Gastroesophageal sphincter (tissue), 4 donors: Measurements from ENCODE around the gene CXCL5. TPM values are rescaled to one million over a fixed set of nuclear protein-coding genes. Genes with fewer than 3 reads are reported as not detected.

Source experiments
- ATAC-seq: fragments of 150-250 bp; one replicate; pipeline ENCODE4 v1.9.1; 2016; ENCODE audit warnings: mild to moderate bottlenecking, moderate library complexity
- H3K27ac ChIP-seq, 4 donors: fragments of 200-600 bp; sonication (generic) in 3 of 4; 1 replicate in 3 of 4; 2 replicates in 1 of 4; pipeline ENCODE4 v1.5.1; 2016 to 2019
- H3K27me3 ChIP-seq: fragments of 200-600 bp; sonication (generic); one replicate; pipeline ENCODE4 v1.5.1; 2019
- H3K36me3 ChIP-seq, 2 donors: fragments of 200-600 bp; sonication (generic); one replicate each; pipeline ENCODE4 v1.5.1; 2019; ENCODE audit warnings: control low read depth in 1 of 2
- H3K4me1 ChIP-seq, 3 donors: fragments of 200-600 bp; sonication (generic); 1 replicate in 2 of 3; 2 replicates in 1 of 3; pipeline ENCODE4 v1.5.1; 2016 to 2019; ENCODE audit warnings: control low read depth in 2 of 3
- H3K4me3 ChIP-seq, 2 donors: fragments of 200-600 bp; sonication (generic); one replicate each; pipeline ENCODE4 v1.5.1; 2019; ENCODE audit warnings: mild to moderate bottlenecking in 1 of 2, moderate library complexity in 1 of 2
- H3K9me3 ChIP-seq, 3 donors: fragments of 200-600 bp; sonication (generic); one replicate each; pipeline ENCODE4 v1.5.1; 2017 to 2019; ENCODE audit warnings: control low read depth in 2 of 3
- CTCF ChIP-seq, 4 experiments: fragments of 200-600 bp in 2 of 4; fragments of 450-650 bp in 2 of 4; sonication (generic) in 1 of 4; IDR thresholded peaks; one replicate each; pipeline ENCODE4 v1.5.1; 2017 to 2019; ENCODE audit warnings: antibody characterized with exemption in 4 of 4, mild to moderate bottlenecking in 2 of 4, moderate library complexity in 2 of 4
- EP300 ChIP-seq: sonication (generic); formaldehyde crosslinking; IDR thresholded peaks from one replicate; pipeline ENCODE4 v1.6.1; 2017; ENCODE audit warnings: antibody characterized with exemption, mild to moderate bottlenecking
- POLR2A ChIP-seq, 2 donors: fragments of 450-650 bp; IDR thresholded peaks; one replicate each; pipeline ENCODE4 v1.6.1; 2017; ENCODE audit warnings: antibody characterized with exemption in 2 of 2, mild to moderate bottlenecking in 2 of 2, moderate library complexity in 1 of 2
- POLR2AphosphoS5 ChIP-seq: sonication (generic); formaldehyde crosslinking; IDR thresholded peaks from one replicate; pipeline ENCODE4 v1.6.1; 2017; ENCODE audit warnings: antibody characterized with exemption
- WGBS, 2 donors: methylation state at CpG; one replicate each; pipeline ENCODE4 v1.1.5; 2018; ENCODE audit warnings: low coverage in 1 of 2; 5-methylcytosine and 5-hydroxymethylcytosine counted together
- total RNA-seq, 4 donors: library from RNA; depleted of rRNA; stranded (reverse); fragments of >200 nt; gene quantifications; one replicate each; pipeline ENCODE4 v1.1.0, GENCODE V29; 2016

The CXCL5 gene
- total RNA-seq, 4 donors from 2014 or later: 0.19 to 1.3 (median 0.42) TPM; not detected in 1

GRCh38 chr4:73976716-73977115, 21.8 kb downstream of the CXCL5 start:
- Histone ChIP-seq H3K27ac (no peak overlapping the region), H3K4me1 (peaks cover 0 to 4% (median 0%) of the 10 kb centered on the region in 3 donors), H3K36me3 (no peaks in the 10 kb centered on the region), H3K27me3 (peaks cover 4% of the 10 kb centered on the region), H3K4me3 (no peak overlapping the region), H3K9me3 (peaks cover 0 to 15% (median 0%) of the 10 kb centered on the region in 3 donors)
- ATAC-seq: no peak
- TF ChIP-seq EP300: no peak
- TF ChIP-seq POLR2A (IDR thresholded peaks at IDR 0.05): no peak
- WGBS, 2 donors: 63 to 72% methylated on average over 1 to 2 of the region's 4 CpGs

GRCh38 chr4:73976217-73976616, 22.3 kb downstream of the CXCL5 start:
- no peak for TF ChIP-seq CTCF (IDR thresholded peaks at IDR 0.05)
- TF ChIP-seq EP300: no peak
- no peak for TF ChIP-seq POLR2A (IDR thresholded peaks at IDR 0.05)
- no peak for TF ChIP-seq POLR2AphosphoS5
- H3K9me3 ChIP-seq: peaks cover 0 to 20% (median 0%) of the 10 kb centered on the region in 3 donors
- no peaks in the 10 kb centered on the region for H3K4me1 ChIP-seq
- ATAC-seq: no peak
- no peaks in the 10 kb centered on the region for H3K27me3 ChIP-seq
- no peak overlapping the region for H3K27ac ChIP-seq
- no peaks in the 10 kb centered on the region for H3K36me3 ChIP-seq
- WGBS, 2 donors: 100% methylated on average over 1 of the region's 2 CpGs
- H3K4me3 ChIP-seq: no peak overlapping the region

GRCh38 chr4:73974352-73974751, 24.1 kb downstream of the CXCL5 start:
- no peaks in the 10 kb centered on the region for H3K27me3 ChIP-seq
- peaks cover 0 to 39% (median 0%) of the 10 kb centered on the region in 3 donors for H3K9me3 ChIP-seq
- ATAC-seq: no peak
- H3K36me3 ChIP-seq: no peaks in the 10 kb centered on the region
- no peak overlapping the region for H3K4me3 ChIP-seq
- TF ChIP-seq POLR2A (IDR thresholded peaks at IDR 0.05): no peak
- TF ChIP-seq POLR2AphosphoS5: no peak
- no peak for TF ChIP-seq EP300
- no peak for TF ChIP-seq CTCF (IDR thresholded peaks at IDR 0.05)
- no peaks in the 10 kb centered on the region for H3K4me1 ChIP-seq
- H3K27ac ChIP-seq: no peak overlapping the region

GRCh38 chr4:73970945-73971344, 27.5 kb downstream of the CXCL5 start:
- Histone ChIP-seq H3K27ac (no peak overlapping the region), H3K4me1 (no peaks in the 10 kb centered on the region), H3K4me3 (no peak overlapping the region), H3K9me3 (peaks cover 0 to 40% (median 0%) of the 10 kb centered on the region in 3 donors), H3K27me3 (peaks cover 14% of the 10 kb centered on the region), H3K36me3 (no peaks in the 10 kb centered on the region)
- ATAC-seq: no peak
- TF ChIP-seq CTCF (IDR thresholded peaks at IDR 0.05) (no peak), POLR2AphosphoS5 (no peak), EP300 (no peak), POLR2A (IDR thresholded peaks at IDR 0.05) (no peak)

GRCh38 chr4:73970011-73970410, 28.5 kb downstream of the CXCL5 start:
- no peaks in the 10 kb centered on the region for H3K36me3 ChIP-seq
- H3K27ac ChIP-seq: no peak overlapping the region
- TF ChIP-seq POLR2AphosphoS5 (no peak), POLR2A (IDR thresholded peaks at IDR 0.05) (no peak), CTCF (IDR thresholded peaks at IDR 0.05) (no peak), EP300 (no peak)
- no peaks in the 10 kb centered on the region for H3K4me1 ChIP-seq
- H3K9me3 ChIP-seq: peaks cover 0 to 34% (median 0%) of the 10 kb centered on the region in 3 donors
- ATAC-seq: no peak
- H3K27me3 ChIP-seq: peaks cover 14% of the 10 kb centered on the region
- WGBS, 2 donors: 85 to 94% methylated on average over 1 of the region's 1 CpG
- H3K4me3 ChIP-seq: no peak overlapping the region

- H3K9me3 ChIP-seq: peaks cover 0 to 28% (median 0%) of the 10 kb centered on the region in 3 donors
- no peaks in the 10 kb centered on the region for H3K36me3 ChIP-seq
- TF ChIP-seq CTCF (IDR thresholded peaks at IDR 0.05) (no peak), POLR2A (IDR thresholded peaks at IDR 0.05) (no peak)
- ATAC-seq: no peak
- no peak overlapping the region for H3K4me3 ChIP-seq
- H3K4me1 ChIP-seq: no peaks in the 10 kb centered on the region
- H3K27me3 ChIP-seq: peaks cover 14% of the 10 kb centered on the region
- H3K27ac ChIP-seq: no peak overlapping the region
Observed at GRCh38 chr4:73967866-73968265, 30.6 kb downstream of the CXCL5 start.
